ENCODE results near the gene ZNF317.

The ZNF317 gene

DNA sequence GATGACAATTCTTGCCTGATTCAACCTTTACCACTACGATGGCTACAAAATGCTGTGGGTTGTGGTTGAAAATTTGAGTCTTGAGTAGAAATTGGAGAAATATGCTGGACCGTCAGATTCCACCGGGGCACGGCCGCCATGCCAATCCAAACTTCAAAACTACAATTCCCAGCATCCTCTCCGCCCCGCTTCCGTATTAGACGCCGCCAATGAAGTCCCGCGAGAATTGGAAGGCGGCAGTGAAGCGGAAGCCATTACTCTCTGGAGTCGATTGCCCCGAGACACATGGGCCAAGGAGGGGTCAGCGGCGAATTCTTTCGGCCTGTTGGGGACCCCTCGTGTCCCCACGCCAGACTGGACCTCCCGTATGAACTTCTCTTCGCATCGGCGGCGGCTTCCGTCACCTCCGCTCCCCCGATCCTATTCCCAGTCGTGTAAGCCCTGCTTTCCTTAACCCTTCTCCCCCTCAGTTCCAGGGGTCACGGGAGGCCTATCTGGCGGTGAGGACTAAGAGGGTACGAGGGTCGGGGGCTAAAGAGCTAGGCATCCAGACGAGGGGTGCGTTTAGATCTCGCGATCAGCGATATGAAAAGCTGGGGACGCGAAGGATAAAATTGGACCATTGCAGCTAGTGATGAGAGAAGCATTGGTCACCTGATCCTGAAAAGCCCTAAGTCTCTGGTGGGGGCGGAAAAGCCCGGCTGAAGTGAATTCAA lies at the start of gene ZNF317:
Gene ZNF317, plus strand, starts transcription at position 239 of the 716 bp plus-strand sequence. CDS start 15,620 bp downstream, outside the sequence.
- DNase-seq: peak; percentile 89

- no peak for DNase-seq
Observed at GRCh38 chr19:9107375-9107774, 32.8 kb upstream of the ZNF317 start, which contains the start of gene OR7G2. TSS of gene OR7G2 (minus strand) at chr19:9107475. CDS start at chr19:9103243, 4,232 bp downstream.

DNA sequence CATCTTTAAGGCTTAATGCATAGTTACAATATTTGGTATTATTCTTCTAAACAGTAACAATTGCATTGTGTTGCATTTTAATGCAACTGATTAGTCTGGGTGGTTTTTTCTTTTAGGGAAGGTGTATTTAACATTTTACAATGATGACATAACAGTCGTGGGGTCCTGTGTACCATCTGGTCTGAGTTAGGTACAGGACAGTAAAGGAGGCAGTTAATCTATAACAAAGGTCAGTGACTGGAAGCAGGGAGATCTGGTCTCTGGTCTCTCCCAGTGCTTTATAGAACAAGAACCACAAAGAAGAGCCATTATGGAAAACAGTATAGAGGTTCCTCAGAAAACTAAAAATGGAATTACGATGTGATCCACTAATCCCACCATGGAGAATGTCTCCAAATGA lies 30.2 kb upstream of the ZNF317 start:
- DNase-seq: no peak

GRCh38 chr19:9115307-9115813 lies 24.8 kb upstream of the ZNF317 start, which contains the start of gene OR7G1:
TSS of gene OR7G1 (minus strand) at chr19:9115763. CDS start at chr19:9115763, 0 bp downstream.
- DNase-seq: no peak

GRCh38 chr19:9116547-9116946 lies 23.6 kb upstream of the ZNF317 start:
- no peak for DNase-seq

GRCh38 chr19:9126900-9127405 lies 13.2 kb upstream of the ZNF317 start, which contains the start of gene OR7G3:
TSS of gene OR7G3 (minus strand) at chr19:9126950. CDS start at chr19:9126950, 0 bp downstream.
- DNase-seq: no peak

- no peak for DNase-seq
Observed at GRCh38 chr19:9128171-9128570, 12.0 kb upstream of the ZNF317 start.

GRCh38 chr19:9130965-9131364 lies 9.2 kb upstream of the ZNF317 start:
- DNase-seq: no peak

- DNase-seq: no peak
Observed at GRCh38 chr19:9132422-9132821, 7.8 kb upstream of the ZNF317 start.

DNA sequence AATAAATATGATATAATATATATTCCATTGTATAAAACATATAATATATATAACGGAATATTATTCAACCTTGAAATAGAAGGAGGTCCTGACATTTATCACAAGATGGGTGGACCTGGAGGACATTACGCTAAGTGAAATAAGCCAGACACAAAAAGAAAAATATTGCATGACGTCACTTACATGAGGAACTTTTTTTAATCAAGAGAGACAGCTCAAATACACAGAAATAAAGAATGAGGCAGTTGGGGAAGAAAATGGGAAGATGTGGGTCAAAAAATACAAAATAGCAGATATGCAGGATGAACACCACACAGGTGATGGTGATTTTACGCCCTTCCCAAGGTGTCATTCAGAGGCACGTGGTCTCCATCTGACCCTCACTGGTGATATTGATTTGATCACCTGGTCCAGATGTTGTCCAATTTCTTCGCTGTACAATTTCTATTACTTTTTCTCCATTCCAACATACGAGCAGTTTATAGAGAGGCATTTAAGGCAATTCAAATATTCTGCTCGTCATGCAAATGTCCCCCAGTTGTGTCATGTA lies 513 bp upstream of the ZNF317 start:
- DNase-seq: no peak

DNA sequence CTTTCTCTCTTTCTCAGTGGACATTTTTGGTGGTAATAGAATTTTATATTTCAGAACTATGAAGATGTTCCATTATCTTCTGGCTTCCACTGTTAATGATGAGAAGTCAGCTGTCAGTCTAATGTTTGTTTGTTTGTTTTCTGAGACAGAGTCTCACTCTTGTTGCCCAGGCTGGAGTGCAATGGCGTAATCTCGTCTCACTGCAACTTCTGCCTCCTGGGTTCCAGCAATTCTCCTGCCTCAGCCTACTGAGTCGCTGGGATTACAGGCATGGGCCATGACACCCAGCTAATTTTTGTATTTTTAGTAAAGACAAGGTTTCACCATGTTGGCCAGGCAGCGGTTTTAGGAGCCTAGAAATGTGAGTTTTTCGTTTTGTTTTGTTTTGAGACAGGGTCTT lies 4.7 kb downstream of the ZNF317 start:
- DNase-seq: no peak

GRCh38 chr19:9146882-9147281 lies 6.7 kb downstream of the ZNF317 start:
- DNase-seq: no peak

DNA sequence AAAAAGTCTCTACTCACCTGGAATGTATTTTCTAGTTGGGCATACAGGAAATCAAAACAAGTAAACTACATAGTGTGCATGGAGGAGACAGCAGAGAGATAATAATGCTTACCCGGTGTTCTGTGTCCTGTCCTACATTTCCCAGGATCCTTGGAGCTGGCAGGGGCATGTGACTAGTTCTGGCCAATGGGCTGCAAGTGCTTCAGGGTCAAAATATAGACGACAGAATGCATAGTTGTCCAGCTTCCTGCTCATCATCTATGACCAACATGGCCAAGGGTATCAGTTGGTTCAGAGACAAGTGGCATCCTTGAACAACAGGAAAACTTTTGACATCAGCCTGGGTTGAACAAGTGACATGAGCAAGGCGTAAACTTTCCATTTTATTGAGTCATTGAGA lies 8.5 kb downstream of the ZNF317 start:
- DNase-seq: no peak

DNA sequence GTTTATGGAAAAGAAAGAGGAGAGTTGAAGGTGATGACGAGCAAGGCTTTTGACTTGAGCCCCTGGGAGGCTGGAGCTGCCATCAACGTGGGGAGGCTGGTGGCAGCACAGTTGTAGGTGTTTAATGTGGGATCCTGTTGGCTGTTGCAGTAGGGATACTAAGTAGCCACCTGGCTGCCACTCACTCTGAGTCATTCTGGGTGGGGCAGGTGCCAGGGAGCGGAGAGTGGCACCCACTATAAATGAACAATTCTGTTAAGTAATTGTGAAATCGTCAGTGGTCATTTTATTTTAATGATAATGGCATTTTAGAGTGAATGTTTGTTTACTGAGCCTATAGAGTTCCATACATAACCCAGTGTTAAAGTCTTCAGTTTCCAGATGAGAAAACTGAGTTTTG lies 9.8 kb downstream of the ZNF317 start:
- no peak for DNase-seq

DNA sequence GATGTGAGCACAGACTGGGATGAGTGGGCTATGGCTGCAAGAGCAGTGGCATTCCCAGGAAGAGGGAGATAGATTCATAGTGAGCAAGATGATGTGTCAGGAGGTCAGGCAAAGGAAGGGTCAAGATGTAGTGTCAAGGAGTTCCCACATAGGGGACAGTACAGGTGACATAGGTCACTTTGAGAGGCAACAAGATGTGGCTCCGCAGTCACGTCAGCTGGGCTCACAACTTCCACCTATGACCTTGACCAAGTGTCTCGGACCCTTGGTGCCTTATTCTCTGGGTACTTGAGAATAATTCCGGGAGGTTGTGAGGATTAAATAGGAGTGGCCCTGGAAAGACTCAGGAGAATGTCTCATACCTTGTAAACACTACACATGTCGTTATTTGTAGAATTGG lies 10.5 kb downstream of the ZNF317 start:
- DNase-seq: no peak

DNA sequence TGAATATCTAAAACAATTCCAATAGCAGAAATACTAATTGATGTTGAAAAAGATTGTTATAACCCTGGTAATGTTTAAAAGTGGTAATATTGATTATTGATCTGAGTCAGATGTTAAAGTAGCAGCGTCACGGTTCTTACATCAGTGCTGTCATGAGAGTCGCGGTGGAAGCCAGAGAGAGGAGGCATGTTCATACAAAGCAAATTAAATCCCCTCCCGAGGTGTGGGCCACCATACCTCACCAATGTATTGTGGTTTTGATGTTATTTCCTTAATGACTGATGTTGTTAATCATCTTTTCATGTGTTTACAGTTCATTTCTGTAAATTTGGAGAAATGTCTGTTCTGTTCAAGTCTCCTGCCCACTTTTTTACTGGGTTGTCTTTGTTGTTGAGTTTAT lies 11.2 kb downstream of the ZNF317 start:
- DNase-seq: peak; percentile 7

GRCh38 chr19:9155591-9155990 lies 15.4 kb downstream of the ZNF317 start:
- no peak for DNase-seq

- no peak for DNase-seq
Observed at GRCh38 chr19:9156304-9156703, 16.1 kb downstream of the ZNF317 start.

GRCh38 chr19:9159891-9160290 lies 19.7 kb downstream of the ZNF317 start:
- no peak for DNase-seq

DNA sequence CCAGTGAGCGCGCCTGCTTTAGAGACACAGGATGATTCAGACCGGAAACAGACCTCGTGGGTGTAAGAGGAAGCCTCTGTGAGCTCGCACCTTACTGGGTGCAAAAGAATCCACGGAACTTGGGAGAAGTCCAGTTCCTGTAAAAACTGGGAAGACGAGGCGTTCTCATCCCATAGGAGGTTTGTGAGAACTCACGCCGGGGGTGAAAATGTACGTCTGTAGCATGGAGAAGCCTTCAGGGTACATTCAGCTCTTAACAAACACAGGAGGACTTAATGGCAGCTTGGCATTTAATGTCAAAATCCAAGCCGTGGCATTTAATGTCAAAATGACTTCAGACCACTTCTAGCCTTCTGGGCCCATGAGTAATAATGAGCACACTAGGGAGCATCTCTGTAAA lies 21.2 kb downstream of the ZNF317 start:
- DNase-seq: no peak

GRCh38 chr19:9165261-9165660 lies 25.1 kb downstream of the ZNF317 start:
- DNase-seq: no peak

- DNase-seq: no peak
Observed at GRCh38 chr19:9166846-9167245, 26.6 kb downstream of the ZNF317 start.

- no peak for DNase-seq
Observed at GRCh38 chr19:9171393-9171991, 31.3 kb downstream of the ZNF317 start.

- no peak for DNase-seq
Observed at GRCh38 chr19:9175326-9175725, 35.1 kb downstream of the ZNF317 start.
